ENCODE results near the gene AGAP3. TPM values are rescaled to one million over a fixed set of nuclear protein-coding genes. Genes with fewer than 3 reads are reported as not detected.
A peak's percentile ranks its signal among the peaks of the same experiment; 100 is the strongest.

The AGAP3 gene
- total RNA-seq, 2 donors from 2014 or later = 45.0 to 58.6 TPM

DNA sequence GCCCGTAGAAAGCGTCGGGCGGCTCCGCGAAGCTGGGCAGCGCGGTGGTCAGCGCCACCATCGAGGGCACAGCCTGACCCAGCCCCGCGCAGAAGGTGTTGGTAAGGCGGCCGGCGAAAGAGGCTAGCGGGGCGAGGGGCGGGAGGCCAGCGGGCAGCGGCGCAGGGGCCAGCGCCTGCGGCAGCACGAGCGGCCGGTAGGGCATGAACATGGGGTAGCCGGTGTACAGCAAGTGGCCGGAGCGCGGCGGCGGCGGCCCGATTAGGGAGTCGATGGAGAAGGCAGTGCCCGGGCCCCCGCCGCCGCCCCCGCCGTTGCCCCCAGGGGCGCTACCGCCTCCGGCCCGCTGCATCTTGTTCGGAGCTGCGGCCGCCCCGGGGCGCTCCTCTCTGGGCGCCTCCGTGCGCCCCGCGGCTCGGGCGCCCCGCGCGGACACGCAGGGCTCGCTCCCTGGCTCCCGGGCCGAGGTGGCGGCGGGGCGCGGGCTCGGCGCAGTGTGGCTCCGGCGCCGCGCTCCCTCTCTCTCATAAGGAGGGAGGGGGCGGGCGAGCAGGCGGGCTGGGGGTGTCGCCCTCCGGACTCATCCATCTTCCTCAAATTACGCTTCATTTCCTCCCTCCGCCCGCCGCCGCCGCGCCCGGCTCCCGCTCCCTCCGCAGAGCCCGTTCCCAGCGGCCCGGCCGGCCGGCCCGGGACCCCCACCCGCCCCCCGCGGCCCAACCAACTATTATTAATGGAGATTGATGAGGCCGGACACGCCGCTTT lies 81.1 kb downstream of the AGAP3 start, which contains the start of gene GBX1:
Gene GBX1, minus strand, starts transcription at position 498 of the 765 bp plus-strand sequence. Its CDS starts 146 bp downstream, at position 352.
- Mint-ChIP-seq H3K27me3 (peaks cover 27% of the 10 kb centered on the region), H3K4me1 (peaks cover 10% of the 10 kb centered on the region), H3K27ac (no peak within 1 kb of the TSS), H3K36me3 (ENCODE audit: low read depth) (no peaks in the 10 kb centered on the region), H3K4me3 (peak within 1 kb of the TSS; percentile 59), H3K9me3 (no peaks in the 10 kb centered on the region)
- peak; percentile 41 for ATAC-seq (replicated peaks)

DNA sequence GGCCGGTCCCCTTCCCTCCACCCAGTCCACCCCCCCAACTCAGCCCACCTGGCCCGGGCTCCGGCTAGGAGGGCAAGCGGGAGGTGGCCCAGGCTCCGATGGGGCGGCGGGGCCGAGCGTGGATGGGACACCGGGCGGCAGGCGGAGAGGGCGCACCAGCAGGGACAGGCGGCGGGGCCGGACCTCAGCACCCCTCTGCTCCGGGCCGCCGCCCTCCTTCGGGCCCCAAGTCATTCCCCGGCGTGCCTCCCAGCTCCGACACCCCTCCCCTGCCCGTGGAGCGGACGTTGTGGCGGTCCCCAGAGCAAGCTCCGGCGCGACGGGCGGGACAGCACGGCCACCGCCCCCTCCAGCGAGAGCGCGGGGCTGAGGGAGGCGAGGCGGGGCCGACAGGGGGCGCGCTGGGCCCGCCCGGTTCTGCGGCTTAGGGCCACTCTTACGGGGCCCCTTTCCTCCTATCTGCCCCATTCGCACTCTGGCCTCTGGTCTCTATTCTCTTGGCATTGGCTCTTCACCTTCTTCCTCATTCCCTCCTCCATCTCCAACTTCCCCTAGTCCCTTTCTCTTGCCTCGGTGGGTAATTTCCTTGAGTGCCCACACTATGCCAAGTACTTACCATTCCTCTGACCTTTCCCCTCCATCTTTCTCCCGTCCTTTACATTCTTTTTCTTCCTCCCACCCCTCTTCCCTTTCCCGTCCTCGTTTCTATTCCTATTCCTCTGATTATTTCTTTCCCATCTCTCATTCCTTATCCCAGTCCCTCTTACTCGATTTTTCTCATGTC lies 81.9 kb downstream of the AGAP3 start:
- no peaks in the 10 kb centered on the region for H3K36me3 Mint-ChIP-seq (ENCODE audit: low read depth)
- peak; percentile 89 for ATAC-seq (replicated peaks)
- no peak overlapping the region for H3K27ac Mint-ChIP-seq
- H3K9me3 Mint-ChIP-seq = no peaks in the 10 kb centered on the region
- peak overlapping the region; percentile 59 for H3K4me3 Mint-ChIP-seq
- H3K27me3 Mint-ChIP-seq = peaks cover 33% of the 10 kb centered on the region
- peaks cover 14% of the 10 kb centered on the region for H3K4me1 Mint-ChIP-seq

DNA sequence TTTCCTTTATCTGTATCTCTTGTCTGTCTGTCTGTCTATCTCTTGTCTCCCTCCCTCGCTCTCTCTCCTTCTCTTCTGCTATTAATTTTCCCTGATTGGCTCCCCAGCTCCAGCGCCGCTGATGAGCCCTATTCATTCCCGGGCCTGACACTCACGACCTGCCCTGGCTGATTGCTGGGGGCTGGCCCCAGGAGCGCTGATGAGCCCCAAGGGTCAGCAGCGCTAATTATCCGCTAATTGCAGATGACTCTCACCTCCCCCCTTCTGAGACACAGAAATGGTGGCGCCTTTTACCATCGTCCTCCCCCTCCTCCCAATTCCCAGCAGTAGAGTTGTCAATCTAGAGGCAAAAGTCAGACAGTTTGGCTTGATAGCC lies 82.5 kb downstream of the AGAP3 start:
- no peak overlapping the region for H3K27ac Mint-ChIP-seq
- peak overlapping the region; percentile 59 for H3K4me3 Mint-ChIP-seq
- no peaks in the 10 kb centered on the region for H3K36me3 Mint-ChIP-seq (ENCODE audit: low read depth)
- no peaks in the 10 kb centered on the region for H3K9me3 Mint-ChIP-seq
- ATAC-seq (replicated peaks) = no peak
- peaks cover 14% of the 10 kb centered on the region for H3K4me1 Mint-ChIP-seq
- peaks cover 36% of the 10 kb centered on the region for H3K27me3 Mint-ChIP-seq

DNA sequence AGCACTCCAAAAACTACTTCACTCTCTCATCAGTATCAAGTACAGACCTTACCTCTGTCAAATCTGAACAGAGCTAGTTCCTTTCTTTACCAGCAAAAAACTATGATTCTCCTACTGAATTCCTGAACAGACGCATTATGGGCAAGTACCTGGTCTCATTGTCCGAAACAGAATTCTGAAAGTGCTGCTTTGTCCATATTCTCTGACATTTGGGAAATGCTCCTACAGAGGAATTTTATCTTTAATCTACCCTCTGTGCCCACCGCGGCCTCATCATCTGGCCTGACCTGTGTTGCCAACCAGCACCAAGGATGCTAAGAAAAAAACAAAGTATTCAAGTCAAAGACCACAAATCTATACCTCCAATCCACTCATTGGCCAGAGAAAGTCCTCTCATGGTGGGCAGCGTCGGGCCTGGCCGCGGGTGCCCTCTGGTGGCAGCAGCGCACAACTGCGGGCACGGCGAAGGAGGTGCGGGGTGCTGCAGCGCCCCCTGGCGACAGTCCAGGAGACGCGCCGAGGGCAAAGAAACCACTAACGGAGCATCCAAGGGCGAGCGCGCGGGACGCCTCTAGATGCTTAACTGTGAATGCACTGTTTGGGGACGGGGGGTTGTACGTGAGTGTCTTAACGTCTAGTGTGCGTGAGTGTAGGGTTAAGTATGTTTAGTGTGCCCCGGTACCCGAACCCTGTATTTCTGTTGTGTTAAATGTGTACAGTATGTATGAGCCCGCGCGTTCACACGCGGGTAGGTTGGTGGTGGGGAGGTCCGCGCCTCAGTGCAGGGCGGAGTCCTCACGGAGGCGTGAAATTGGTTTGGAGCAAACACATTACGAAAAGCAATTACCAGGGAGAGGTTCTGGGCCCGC lies 86.2 kb downstream of the AGAP3 start:
- H3K36me3 Mint-ChIP-seq (ENCODE audit: low read depth) = no peaks in the 10 kb centered on the region
- peaks cover 14% of the 10 kb centered on the region for H3K4me1 Mint-ChIP-seq
- no peak overlapping the region for H3K27ac Mint-ChIP-seq
- H3K4me3 Mint-ChIP-seq = no peak overlapping the region
- peak; percentile 71 for ATAC-seq (replicated peaks)
- H3K9me3 Mint-ChIP-seq = no peaks in the 10 kb centered on the region
- H3K27me3 Mint-ChIP-seq = peaks cover 31% of the 10 kb centered on the region

DNA sequence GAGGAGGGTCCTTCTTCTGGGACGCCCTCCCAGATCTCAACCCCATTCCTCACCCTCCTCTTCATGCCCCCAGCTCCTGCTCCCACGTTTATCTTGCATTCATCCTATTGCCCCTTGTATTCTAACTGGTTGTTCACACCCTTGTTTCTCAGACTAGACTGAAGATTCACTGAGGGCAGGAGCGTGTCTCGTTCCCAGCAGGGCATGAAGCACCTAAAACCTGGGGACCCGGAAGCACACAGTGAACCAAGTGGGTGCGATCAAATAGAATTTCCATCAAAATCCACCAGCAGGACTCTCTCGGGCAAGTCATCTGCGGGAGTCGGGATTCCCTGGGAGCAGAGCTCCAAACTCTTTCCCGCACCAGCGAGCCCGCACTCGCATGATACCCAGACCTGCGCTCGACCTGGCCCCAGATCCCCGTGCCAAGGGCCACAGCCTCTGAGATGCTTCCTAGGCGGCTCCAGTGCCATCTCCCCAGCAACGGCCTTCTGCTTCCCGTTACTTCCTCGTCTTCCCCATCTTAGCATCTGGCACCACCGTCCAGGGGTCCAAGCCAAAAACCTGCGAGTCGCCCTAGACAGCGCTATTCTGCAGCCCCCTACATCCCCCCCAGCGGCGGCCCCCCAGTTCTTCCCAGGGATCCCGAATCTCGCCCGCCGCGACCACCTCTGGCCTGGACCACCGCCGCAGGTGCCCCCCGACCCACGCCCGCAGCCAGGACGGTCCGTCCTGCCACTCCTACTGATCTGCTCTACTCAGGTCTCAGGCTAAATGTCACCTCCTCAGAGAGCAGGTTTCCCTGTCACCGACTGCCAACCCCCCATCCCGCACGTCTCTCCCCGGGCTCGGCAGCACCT lies 87.3 kb downstream of the AGAP3 start:
- peaks cover 27% of the 10 kb centered on the region for H3K27me3 Mint-ChIP-seq
- no peak overlapping the region for H3K27ac Mint-ChIP-seq
- no peak overlapping the region for H3K4me3 Mint-ChIP-seq
- ATAC-seq (replicated peaks) = no peak
- peaks cover 9% of the 10 kb centered on the region for H3K4me1 Mint-ChIP-seq
- no peaks in the 10 kb centered on the region for H3K36me3 Mint-ChIP-seq (ENCODE audit: low read depth)
- H3K9me3 Mint-ChIP-seq = no peaks in the 10 kb centered on the region

DNA sequence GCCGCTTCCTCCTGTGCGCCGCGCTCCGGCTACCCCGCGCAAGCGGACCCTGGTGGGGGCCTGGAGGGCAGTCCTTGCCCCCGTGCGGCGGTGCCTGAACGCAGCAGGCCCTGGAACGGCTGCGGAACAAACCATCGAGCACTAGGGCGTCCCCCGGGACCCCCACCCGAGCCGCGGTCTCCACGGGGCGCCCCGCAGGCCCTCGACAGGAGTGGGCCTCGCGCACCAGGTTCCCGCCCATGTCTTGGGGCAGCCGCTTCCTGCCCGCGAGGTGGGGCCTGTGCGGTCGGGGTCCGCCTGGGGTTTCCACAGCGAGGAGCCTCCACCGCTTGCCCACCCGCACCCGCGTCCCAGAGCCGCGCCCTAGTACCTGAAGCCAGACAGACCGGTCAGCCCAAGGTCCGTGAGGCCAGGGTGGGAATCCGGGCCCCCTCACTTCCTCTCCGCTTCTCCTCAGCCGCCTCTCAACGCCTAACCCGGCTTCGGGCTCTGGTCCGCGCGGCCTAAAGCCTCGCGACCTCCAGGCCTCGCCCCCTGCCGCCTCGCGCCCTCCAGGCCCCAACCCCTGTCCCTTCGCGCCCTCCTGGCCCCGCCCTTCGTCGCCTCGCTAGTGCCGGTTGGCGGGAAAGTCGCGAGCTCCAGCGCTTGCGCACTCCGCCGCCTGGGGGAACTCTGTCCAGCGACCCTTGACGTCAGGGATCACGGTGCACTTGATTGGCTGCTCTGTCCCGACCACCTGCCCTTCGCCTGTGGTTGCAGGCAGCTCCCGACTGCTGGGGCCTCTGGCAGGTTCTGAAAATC lies 88.2 kb downstream of the AGAP3 start:
- no peaks in the 10 kb centered on the region for H3K36me3 Mint-ChIP-seq (ENCODE audit: low read depth)
- no peak for ATAC-seq (replicated peaks)
- H3K27ac Mint-ChIP-seq = no peak overlapping the region

DNA sequence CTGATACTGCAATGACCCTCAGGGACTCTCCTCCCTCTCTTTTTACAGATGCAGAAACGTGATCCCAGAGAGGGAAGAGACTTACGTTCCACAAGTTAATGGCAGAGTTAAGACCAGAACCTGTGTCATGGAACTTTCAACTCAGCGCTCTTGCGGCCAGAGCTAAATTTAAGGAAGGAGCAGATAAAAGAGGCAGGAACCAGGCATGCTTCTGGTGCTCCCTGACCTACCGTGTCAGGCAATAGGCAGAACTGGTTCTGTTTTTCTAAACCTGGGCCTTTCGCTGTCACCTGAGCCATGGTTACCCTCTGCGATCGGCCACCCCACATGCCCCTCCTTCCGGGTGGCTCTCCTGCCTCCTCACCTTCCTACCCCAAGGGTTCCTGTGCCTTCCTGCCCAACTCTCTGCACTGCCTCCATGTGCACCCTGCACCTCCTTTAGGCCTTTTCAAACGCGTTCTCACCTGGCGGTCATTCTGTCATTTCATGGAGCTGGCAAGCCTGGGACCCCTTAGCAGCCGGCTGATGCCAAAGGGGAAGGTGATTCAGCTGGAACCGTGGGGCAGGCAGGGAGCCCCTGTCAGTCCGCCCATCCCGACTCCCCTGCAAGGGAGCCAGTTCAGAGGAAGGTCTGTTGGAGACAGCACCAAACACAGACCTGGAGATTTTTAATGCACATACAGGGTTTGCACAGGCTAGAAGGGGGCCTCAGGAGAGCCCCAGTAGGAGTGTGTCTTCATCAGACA lies 88.9 kb downstream of the AGAP3 start:
- peaks cover 7% of the 10 kb centered on the region for H3K4me1 Mint-ChIP-seq
- no peaks in the 10 kb centered on the region for H3K9me3 Mint-ChIP-seq
- H3K27ac Mint-ChIP-seq = no peak overlapping the region
- no peak for ATAC-seq (replicated peaks)
- H3K4me3 Mint-ChIP-seq = no peak overlapping the region
- no peaks in the 10 kb centered on the region for H3K36me3 Mint-ChIP-seq (ENCODE audit: low read depth)
- H3K27me3 Mint-ChIP-seq = peaks cover 19% of the 10 kb centered on the region

More for the DNA sequence above, 88.2 kb downstream of the AGAP3 start:
- peaks cover 7% of the 10 kb centered on the region for H3K4me1 Mint-ChIP-seq
- H3K9me3 Mint-ChIP-seq = no peaks in the 10 kb centered on the region
- H3K27me3 Mint-ChIP-seq = peaks cover 21% of the 10 kb centered on the region
- no peak overlapping the region for H3K4me3 Mint-ChIP-seq

DNA sequence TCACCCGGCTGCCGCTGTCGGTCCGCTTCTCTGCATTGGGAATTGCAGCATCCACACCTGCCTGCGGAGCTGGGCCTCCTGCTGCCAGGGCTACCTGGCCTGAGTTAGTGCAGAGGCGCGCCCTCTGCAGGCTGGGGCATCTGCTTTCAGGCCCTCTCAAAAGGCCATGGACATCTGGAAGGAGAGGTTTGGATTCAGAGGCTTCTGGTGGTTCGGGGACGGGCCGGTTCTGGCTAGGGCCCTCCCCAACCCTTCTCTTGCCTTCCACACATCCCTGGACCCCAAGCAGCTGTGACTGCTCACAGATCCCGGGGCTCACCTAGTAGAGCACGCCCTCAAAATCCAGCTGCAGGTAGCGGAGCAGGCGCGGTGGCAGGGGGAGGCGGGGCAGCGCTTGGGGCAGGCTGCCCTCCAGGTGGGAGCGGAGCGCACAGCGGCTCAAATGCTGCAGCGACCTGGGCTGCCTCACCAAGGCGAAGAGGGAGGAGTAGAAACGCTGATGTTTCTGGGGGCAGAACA lies 89.6 kb downstream of the AGAP3 start:
- Mint-ChIP-seq H3K36me3 (ENCODE audit: low read depth) (no peaks in the 10 kb centered on the region), H3K27ac (no peak overlapping the region), H3K27me3 (peaks cover 19% of the 10 kb centered on the region), H3K4me1 (peaks cover 7% of the 10 kb centered on the region), H3K4me3 (no peak overlapping the region), H3K9me3 (no peaks in the 10 kb centered on the region)
- ATAC-seq (replicated peaks) = no peak

DNA sequence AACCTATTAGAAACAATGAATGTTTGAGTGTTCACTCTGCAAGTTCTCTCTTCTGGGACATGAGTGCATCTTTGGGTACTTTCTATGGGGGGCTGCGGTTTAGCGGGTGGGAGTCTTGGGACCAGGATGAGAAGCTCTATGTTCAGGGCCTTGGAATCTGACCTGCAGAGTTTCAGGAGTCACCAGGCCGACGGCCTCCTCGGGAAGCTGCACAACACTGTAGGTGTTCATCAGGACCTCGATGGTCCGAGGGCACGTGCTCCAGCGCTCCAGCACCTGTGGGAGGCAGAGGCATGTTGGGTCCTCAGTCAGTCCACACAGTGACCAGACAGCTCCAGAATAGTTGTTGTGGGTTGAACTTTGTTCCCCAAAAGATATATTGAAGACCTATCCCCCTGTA lies 90.1 kb downstream of the AGAP3 start:
- H3K27me3 Mint-ChIP-seq = peaks cover 15% of the 10 kb centered on the region
- no peaks in the 10 kb centered on the region for H3K36me3 Mint-ChIP-seq (ENCODE audit: low read depth)
- ATAC-seq (replicated peaks) = no peak
- H3K4me1 Mint-ChIP-seq = peaks cover 7% of the 10 kb centered on the region
- no peak overlapping the region for H3K27ac Mint-ChIP-seq
- no peak overlapping the region for H3K4me3 Mint-ChIP-seq
- H3K9me3 Mint-ChIP-seq = no peaks in the 10 kb centered on the region

DNA sequence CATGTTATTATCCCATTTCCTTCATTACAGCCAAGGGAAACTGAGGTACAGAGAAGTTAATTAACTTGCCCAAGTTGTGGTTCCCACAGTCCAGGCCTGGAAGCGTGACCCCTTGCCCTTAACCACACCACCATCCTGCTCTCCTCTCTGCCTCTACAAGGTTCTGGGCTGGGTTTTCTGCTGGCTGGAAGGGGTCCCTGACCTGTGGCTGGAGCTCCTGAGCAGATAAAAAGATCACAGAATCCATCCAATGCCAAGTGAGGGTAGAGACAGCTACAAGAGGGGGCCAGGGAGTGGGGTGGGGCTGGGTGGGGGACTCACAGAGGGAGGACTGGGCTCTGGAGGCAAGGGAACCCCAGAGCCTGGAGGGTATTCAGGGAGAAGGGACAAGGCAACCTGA lies 91.0 kb downstream of the AGAP3 start:
- peaks cover 13% of the 10 kb centered on the region for H3K27me3 Mint-ChIP-seq
- ATAC-seq (replicated peaks) = no peak
- no peaks in the 10 kb centered on the region for H3K9me3 Mint-ChIP-seq
- peaks cover 6% of the 10 kb centered on the region for H3K4me1 Mint-ChIP-seq
- no peak overlapping the region for H3K27ac Mint-ChIP-seq
- no peaks in the 10 kb centered on the region for H3K36me3 Mint-ChIP-seq (ENCODE audit: low read depth)
- no peak overlapping the region for H3K4me3 Mint-ChIP-seq

DNA sequence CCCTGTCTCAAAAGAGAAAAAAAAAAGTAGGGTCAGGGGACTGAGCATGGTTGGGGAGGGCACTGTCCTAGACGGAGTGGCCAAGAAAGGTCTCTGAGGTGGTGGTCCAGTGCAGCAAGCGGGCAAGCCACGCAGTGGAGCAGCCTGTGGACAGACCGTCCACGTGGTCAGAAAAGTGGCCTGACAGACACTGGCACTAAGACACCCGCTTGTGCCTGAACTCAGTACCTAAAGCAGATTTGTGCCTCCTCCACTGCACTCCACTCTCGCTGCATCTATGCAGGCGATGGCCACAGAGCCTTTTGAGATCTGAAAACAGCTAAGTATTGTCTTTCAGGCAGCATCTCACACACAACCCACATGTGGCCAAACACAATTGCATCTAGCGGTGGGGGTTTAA lies 92.0 kb downstream of the AGAP3 start:
- ATAC-seq (replicated peaks) = no peak
- H3K4me3 Mint-ChIP-seq = no peak overlapping the region
- H3K9me3 Mint-ChIP-seq = no peaks in the 10 kb centered on the region
- H3K4me1 Mint-ChIP-seq = no peaks in the 10 kb centered on the region
- peaks cover 6% of the 10 kb centered on the region for H3K27me3 Mint-ChIP-seq
- H3K36me3 Mint-ChIP-seq (ENCODE audit: low read depth) = no peaks in the 10 kb centered on the region
- no peak overlapping the region for H3K27ac Mint-ChIP-seq

DNA sequence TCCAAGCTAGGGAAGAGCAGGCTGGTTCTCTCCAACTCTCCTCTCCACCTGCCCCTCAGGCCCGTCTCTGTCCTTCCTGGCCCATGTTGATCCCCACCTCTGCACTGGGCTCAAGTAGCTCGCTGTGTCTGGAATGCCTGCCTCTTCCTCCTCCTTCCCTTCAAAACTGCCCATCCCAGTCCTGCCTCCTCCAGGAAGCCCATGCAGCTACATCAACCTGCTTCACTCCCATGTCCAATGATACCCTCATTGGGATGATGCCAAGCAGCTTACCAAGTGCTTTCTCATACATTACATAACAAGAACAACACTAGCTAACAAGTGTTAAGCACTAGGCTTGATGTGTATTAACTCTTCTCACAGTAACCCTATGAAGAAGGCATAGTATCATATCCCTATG lies 92.6 kb downstream of the AGAP3 start:
- Mint-ChIP-seq H3K9me3 (no peaks in the 10 kb centered on the region), H3K4me1 (no peaks in the 10 kb centered on the region), H3K4me3 (no peak overlapping the region), H3K36me3 (ENCODE audit: low read depth) (no peaks in the 10 kb centered on the region), H3K27ac (no peak overlapping the region), H3K27me3 (peaks cover 3% of the 10 kb centered on the region)
- no peak for ATAC-seq (replicated peaks)
